NT2/D1 (cell line): ENCODE measurements around the gene SCAF4.

Source experiments
- YY1 ChIP-seq: IDR thresholded peaks from 2 replicates; pipeline ENCODE4 v1.6.1; 2011; ENCODE audit not compliant: insufficient read length, insufficient read depth
- ZNF274 ChIP-seq: IDR thresholded peaks from 2 replicates; pipeline ENCODE4 v1.6.1; 2011; ENCODE audit warnings: mild to moderate bottlenecking, low read depth, low read length

DNA sequence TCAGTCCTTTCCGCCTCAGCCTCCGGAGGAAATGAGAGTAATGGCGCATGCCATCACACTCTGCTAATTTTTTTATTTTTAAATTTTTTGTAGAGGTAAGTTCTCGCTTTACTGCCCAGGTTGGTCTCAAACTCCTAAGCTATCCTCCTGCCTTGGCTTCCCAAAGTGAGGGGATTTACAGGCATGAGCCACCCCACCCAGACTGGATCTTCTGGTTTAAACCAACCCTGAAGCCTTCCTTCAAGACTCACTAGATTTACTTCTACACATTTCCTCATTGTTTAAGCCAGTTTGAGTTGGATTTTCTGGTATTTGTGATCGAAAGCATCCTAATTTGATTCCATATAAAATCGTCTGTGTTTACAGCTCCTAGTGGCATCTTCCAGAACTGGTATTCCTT, 23.1 kb upstream of the SCAF4 start:
- TF ChIP-seq YY1 (no peak), ZNF274 (no peak)
